ENCODE data around the gene ZNF792. TPM values are rescaled to one million over a fixed set of nuclear protein-coding genes. Genes with fewer than 3 reads are reported as not detected.
"Not testable (repeated sequence)": the region's sequence is repeated elsewhere in the genome, so short reads cannot be mapped to it uniquely, and the experiment has no call there.

Gene ZNF792
- total and polyA plus RNA-seq, 5 experiments from 2014 or later = 9.7 to 35.5 (median 18.7) TPM

DNA sequence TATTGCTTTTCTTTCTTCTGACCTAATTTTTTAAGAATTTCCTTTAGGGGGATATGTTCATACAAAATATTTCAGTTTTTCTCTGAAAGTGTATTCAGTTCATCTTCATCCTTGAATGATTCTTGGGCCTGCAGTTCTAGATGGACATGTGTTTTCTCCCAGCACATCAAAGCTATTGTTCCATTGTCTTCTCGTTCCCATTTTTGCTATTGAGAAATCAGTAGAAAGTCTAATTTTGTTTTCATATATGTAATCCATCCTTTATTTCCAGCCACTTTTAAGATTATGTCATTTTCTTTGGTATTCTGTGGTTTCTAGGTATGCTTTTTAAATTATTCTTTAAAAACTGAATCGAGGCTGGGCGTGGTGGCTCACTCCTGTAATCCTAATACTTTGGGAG lies 20.3 kb upstream of the ZNF792 start:
- no peak for DNase-seq
- no peaks in the 10 kb centered on the region for H3K9me3 Mint-ChIP-seq
- H3K4me3 Mint-ChIP-seq = peak overlapping the region in 1 of 10 donors; percentile 18
- ATAC-seq = no peak
- H3K4me1 Mint-ChIP-seq = peaks cover 7 to 53% (median 27%) of the 10 kb centered on the region in 4 donors
- no peaks in the 10 kb centered on the region for H3K27me3 Mint-ChIP-seq
- H3K27ac Mint-ChIP-seq = peak overlapping the region in 5 of 10 donors; percentile 33 to 87 (median 49)
- no peaks in the 10 kb centered on the region for H3K36me3 Mint-ChIP-seq
- POLR2A ChIA-PET = interaction anchor here (0.7 to 49.8 kb wide), 4 partner anchors 10 to 21 kb away, joined by 4 to 1459 read pairs (median 10); partner anchors contain the start of genes GRAMD1A and ZNF792

DNA sequence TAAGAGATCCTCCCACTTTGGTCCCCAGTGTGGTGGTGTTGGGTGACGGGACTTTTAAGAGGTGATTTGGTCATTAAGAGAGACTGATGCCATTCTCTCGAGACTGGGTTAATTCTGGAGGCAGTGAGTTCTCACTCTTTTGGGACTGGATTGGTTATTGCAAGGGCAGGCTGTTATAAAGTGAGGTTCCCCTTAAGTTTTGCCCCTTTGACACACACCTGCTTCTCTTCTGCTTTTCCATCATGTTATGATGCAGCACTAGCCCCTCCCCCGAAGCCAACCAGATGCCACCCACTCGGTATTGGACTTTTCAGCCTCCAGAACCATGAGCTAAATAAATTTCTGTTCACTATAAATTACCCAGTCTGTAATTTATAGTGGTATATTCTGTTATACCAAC lies 19.8 kb upstream of the ZNF792 start:
- POLR2A ChIA-PET = interaction anchor here (0.7 to 49.8 kb wide), 4 partner anchors 9 to 22 kb away, joined by 4 to 1459 read pairs (median 10); partner anchors contain the start of genes GRAMD1A and ZNF792
- no peak for ATAC-seq
- Mint-ChIP-seq H3K9me3 (no peaks in the 10 kb centered on the region), H3K4me1 (peaks cover 9 to 54% (median 27%) of the 10 kb centered on the region in 4 donors), H3K36me3 (no peaks in the 10 kb centered on the region), H3K4me3 (no peak overlapping the region), H3K27me3 (no peaks in the 10 kb centered on the region), H3K27ac (peak overlapping the region in 3 of 10 donors; percentile 33 to 63 (median 34))
- no peak for DNase-seq

DNA sequence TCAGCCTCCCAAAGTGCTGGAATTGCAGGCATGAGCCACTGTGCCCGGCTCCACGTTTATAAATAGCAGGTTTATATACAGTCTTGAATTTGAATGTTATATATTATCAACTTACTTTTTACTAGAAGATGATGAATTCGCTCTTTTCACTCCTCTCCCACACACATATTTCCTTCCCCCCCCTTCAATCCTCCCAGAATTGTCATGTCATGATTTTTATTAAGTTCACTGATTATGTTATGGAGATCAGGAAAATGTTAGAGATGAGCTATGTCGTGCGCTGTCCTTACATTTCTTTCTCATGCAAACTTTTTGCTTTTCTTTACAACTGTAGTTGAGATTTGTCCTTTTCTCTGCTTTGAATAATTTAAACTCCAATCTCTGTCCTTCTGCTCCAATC lies 18.2 kb upstream of the ZNF792 start:
- POLR2A ChIA-PET = interaction anchor here (0.6 to 49.8 kb wide), 2 partner anchors 23 to 714 kb away, joined by 3 to 1459 read pairs; partner anchors contain the start of gene GRAMD1A
- Mint-ChIP-seq H3K27ac (peak overlapping the region in 2 of 10 donors; percentile 19 to 32), H3K36me3 (no peaks in the 10 kb centered on the region), H3K4me1 (peaks cover 9 to 44% (median 20%) of the 10 kb centered on the region in 4 donors), H3K9me3 (no peaks in the 10 kb centered on the region), H3K4me3 (no peak overlapping the region), H3K27me3 (no peaks in the 10 kb centered on the region)
- peak in 1 of 10 donors; percentile 14 for DNase-seq
- ATAC-seq = no peak

DNA sequence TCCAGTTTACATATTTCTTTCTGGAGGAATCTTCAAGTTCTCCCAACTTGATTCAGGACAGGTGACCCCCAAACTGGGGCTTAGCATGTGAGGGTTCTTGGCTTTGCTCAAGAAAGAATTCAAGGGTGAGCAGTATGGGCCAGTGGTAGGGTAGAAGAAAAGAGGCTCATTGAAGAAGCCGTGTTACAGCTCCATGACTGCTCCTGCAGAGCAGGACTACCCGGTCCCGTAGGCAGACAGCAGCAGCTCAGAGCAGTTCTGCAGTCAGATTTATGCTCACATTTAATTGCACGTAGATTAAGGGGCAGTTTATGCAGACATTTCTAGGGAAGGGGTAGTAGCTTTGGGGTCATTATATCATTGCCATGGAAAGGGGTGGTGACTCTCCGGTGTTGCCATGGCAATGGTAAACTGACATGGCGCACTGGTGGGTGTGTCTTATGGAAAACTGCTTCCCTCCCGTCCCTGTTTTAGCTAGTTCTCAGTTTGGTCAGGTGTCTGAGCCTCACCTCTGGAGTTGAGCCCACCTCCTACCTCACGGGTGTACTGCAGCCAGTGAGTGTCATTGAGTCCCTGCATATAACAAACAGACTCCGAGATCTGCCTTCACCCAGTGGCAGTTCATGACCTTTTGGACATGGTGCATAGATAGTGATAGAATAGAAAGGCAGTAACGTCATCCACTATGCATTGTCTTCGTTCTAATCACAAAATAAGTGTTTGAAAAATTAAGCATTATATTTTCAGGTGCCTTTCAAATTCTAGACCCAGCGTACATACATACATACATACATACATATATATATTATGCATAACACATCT lies 16.0 kb upstream of the ZNF792 start:
- Mint-ChIP-seq H3K9me3 (peaks cover 0 to 5% (median 0%) of the 10 kb centered on the region in 9 donors), H3K27me3 (no peaks in the 10 kb centered on the region), H3K27ac (no peak overlapping the region), H3K36me3 (peaks cover 0 to 8% (median 6%) of the 10 kb centered on the region in 3 donors), H3K4me3 (peak overlapping the region in 1 of 10 donors; percentile 20), H3K4me1 (peaks cover 3 to 42% (median 11%) of the 10 kb centered on the region in 4 donors)
- DNase-seq (peak in 1 of 10 donors; percentile 15), ATAC-seq (no peak)
- POLR2A ChIA-PET = interaction anchor here (0.6 to 49.8 kb wide), 2 partner anchors 26 to 58 kb away, joined by 6 to 1459 read pairs; partner anchors contain the start of gene GRAMD1A

DNA sequence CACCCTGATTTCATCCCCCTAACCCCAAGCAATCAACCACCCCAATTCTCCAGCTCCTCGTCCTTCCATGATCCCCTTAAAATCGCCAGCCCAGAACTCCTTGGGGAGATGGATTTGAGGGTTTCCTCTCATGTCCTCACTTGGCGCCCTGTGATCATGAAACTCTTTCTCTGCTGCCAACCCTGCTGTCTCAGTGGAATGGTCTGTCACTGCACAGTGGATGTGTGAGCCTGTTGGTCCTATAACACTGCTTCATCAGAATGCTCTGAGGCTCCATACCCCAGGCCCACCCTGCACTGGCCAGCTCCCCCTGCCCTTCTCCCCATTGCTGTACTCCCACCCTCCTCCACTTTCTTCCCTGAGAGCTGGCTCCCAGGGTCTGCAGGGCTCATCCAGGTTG lies 12.6 kb upstream of the ZNF792 start:
- no peak for DNase-seq
- peaks cover 17 to 55% (median 35%) of the 10 kb centered on the region in 4 donors for H3K4me1 Mint-ChIP-seq
- no peak for ATAC-seq
- POLR2A ChIA-PET = interaction anchor here (1.5 to 49.8 kb wide), 2 partner anchors 9 to 29 kb away, joined by 5 to 1459 read pairs; partner anchors contain the start of gene GRAMD1A
- H3K9me3 Mint-ChIP-seq = peaks cover 0 to 5% (median 0%) of the 10 kb centered on the region in 9 donors
- peak overlapping the region in 3 of 10 donors; percentile 40 to 60 (median 43) for H3K27ac Mint-ChIP-seq
- no peak overlapping the region for H3K4me3 Mint-ChIP-seq
- peaks cover 0 to 8% (median 6%) of the 10 kb centered on the region in 3 donors for H3K36me3 Mint-ChIP-seq
- H3K27me3 Mint-ChIP-seq = peaks cover 0 to 2% (median 0%) of the 10 kb centered on the region in 5 donors

DNA sequence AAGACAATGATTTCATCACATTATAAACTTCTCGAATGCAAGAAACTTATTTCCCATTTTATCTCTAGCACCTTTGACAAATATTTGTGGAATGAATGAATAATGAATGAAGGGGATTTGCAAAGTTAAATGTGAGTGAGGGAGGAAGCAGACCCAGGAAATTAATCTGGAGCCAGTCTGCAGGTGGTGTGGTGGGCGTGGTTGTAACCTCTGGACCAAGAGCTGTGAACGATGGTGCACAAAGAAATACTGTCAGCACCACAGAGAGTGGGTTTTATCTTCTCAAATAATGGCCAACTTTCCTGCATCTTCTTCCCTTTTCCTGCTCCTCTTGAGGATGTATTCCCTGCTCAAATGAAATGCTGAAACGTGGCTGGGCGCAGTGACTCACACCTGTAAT lies 11.0 kb upstream of the ZNF792 start:
- Mint-ChIP-seq H3K27me3 (peaks cover 0 to 2% (median 0%) of the 10 kb centered on the region in 5 donors), H3K4me3 (peak overlapping the region in 5 of 10 donors; percentile 8 to 75 (median 28)), H3K27ac (peak overlapping the region in 6 of 10 donors; percentile 27 to 95 (median 76)), H3K4me1 (peaks cover 17 to 55% (median 35%) of the 10 kb centered on the region in 4 donors), H3K9me3 (peaks cover 0 to 5% (median 0%) of the 10 kb centered on the region in 9 donors), H3K36me3 (peaks cover 0 to 8% (median 6%) of the 10 kb centered on the region in 3 donors)
- POLR2A ChIA-PET = interaction anchor here (1.0 to 49.8 kb wide), 3 partner anchors 10 to 31 kb away, joined by 4 to 1459 read pairs (median 16); partner anchors contain the start of genes GRAMD1A and ZNF792
- no peak for ATAC-seq
- DNase-seq = no peak

DNA sequence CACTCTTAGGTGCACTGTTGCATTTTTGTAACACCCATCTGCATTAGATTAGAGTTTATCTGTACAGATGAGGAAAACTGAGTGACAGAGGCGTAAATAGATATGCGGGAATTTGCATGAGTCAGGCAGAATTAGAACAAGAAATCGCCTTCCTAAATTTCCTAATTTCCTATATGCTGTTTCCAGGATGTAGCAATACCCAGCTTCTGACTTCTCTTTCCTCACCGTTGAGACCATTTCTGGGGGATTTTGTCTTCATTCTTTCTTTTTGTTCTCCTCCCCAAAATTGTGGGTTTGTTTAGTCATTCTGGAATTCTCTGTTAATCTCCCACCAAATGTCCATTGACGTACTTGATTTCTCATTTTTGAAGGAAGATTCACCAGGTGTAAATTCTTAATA lies 10.6 kb upstream of the ZNF792 start:
- POLR2A ChIA-PET = interaction anchor here (1.0 to 49.8 kb wide), 3 partner anchors 10 to 31 kb away, joined by 4 to 1459 read pairs (median 16); partner anchors contain the start of genes GRAMD1A and ZNF792
- H3K4me3 Mint-ChIP-seq = peak overlapping the region in 7 of 10 donors; percentile 8 to 90 (median 75)
- H3K27ac Mint-ChIP-seq = peak overlapping the region in 9 of 10 donors; percentile 69 to 95 (median 94)
- peaks cover 17 to 52% (median 33%) of the 10 kb centered on the region in 4 donors for H3K4me1 Mint-ChIP-seq
- H3K9me3 Mint-ChIP-seq = peaks cover 0 to 5% (median 0%) of the 10 kb centered on the region in 9 donors
- ATAC-seq (no peak), DNase-seq (no peak)
- H3K27me3 Mint-ChIP-seq = peaks cover 0 to 2% (median 0%) of the 10 kb centered on the region in 5 donors
- H3K36me3 Mint-ChIP-seq = peaks cover 0 to 8% (median 6%) of the 10 kb centered on the region in 3 donors

DNA sequence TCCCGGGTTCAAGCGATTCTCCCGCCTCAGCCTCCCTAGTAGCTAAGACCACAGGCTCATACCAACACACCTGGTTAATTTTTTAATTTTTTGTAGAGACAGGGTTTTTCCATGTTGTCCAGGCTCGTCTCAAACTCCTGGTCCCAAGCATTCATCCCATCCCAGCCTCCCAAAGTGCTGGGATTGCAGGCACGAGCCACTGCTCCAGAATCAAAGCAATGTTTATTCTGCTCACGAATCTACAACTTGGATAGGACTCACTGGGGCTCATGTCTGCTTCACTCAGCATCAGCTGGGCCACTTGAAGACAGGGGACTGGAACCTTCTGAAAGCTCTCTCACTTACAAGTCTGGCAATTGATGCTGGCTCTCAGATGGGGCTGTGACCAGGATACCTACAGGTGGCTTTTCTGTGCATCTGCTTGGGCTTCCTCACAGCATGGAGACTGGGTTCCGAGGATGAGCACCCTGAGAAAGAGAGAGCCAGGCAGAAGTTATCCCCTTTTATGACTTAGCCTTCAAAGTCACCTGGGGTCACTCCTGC lies 8.2 kb upstream of the ZNF792 start:
- POLR2A ChIA-PET = interaction anchor here (0.9 to 49.8 kb wide), 3 partner anchors 9 to 33 kb away, joined by 4 to 1459 read pairs (median 15); partner anchors contain the start of genes GRAMD1A and ZNF792
- peaks cover 0 to 2% (median 0%) of the 10 kb centered on the region in 5 donors for H3K27me3 Mint-ChIP-seq
- ATAC-seq = no peak
- peak overlapping the region in 2 of 10 donors; percentile 73 to 93 for H3K27ac Mint-ChIP-seq
- peaks cover 0 to 22% (median 0%) of the 10 kb centered on the region in 9 donors for H3K9me3 Mint-ChIP-seq
- no peak for DNase-seq
- H3K36me3 Mint-ChIP-seq = peaks cover 0 to 16% (median 8%) of the 10 kb centered on the region in 3 donors
- H3K4me1 Mint-ChIP-seq = peaks cover 14 to 43% (median 29%) of the 10 kb centered on the region in 4 donors
- no peak overlapping the region for H3K4me3 Mint-ChIP-seq

DNA sequence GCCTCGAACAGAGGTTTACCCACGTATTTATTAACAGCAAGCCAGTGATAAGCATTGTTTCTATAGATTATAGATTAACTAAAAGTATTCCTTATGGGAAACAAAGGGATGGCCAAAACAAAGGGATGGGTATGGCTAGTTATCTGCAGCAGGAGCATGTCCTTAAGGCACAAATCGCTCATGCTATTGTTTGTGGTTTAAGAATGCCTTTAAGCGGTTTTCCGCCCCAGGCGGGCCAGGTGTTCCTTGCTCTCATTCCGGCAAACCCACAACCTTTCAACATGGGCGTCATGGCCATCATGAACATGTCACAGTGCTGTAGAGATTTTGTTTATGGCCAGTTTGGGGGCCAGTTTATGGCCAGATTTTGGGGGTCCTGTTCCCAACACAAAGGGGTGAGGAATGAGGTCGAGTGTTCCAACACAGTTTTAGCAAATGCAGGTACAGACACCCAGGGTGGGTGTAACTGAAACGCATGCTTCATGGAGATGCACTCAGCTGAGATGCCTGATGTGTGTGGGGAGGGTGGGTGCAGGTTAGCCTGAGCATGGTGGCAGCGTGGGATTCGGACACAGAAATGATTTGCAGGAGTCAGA lies 6.3 kb upstream of the ZNF792 start:
- ATAC-seq, H3K4me3 Mint-ChIP-seq, H3K36me3 Mint-ChIP-seq, DNase-seq, H3K27me3 Mint-ChIP-seq: not testable (repeated sequence)
- peak overlapping the region in 1 of 10 donors; percentile 33 for H3K27ac Mint-ChIP-seq
- peaks cover 14 to 31% (median 27%) of the 10 kb centered on the region in 4 donors for H3K4me1 Mint-ChIP-seq
- POLR2A ChIA-PET = interaction anchor here (0.6 to 49.8 kb wide), 2 partner anchors 35 to 164 kb away, joined by 3 to 1459 read pairs; partner anchors contain the start of genes GRAMD1A and LGI4
- H3K9me3 Mint-ChIP-seq = peaks cover 0 to 33% (median 7%) of the 10 kb centered on the region in 9 donors

DNA sequence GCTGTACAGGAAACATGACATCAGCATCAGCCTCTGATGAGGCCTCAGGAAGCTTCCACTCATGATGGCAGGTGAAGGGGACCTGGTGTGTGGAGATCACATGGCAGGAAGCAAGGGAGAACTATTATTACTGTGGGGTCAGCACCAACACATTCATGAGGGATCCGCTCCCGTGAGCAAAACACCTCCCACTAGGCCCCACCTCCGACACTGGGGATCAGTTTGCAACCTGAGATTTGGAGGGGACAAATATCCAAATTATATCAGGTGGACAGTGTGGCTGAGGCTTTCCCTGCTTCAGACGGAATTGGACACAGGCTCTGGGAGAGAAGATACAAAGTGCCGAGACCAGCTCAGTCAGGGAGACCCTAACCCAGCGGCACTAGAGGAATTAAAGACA lies 5.7 kb upstream of the ZNF792 start:
- ATAC-seq (no peak), DNase-seq (no peak)
- Mint-ChIP-seq H3K36me3 (peaks cover 0 to 9% (median 2%) of the 10 kb centered on the region in 3 donors), H3K9me3 (peaks cover 0 to 33% (median 7%) of the 10 kb centered on the region in 9 donors), H3K27me3 (peaks cover 0 to 2% (median 0%) of the 10 kb centered on the region in 5 donors), H3K4me3 (no peak overlapping the region), H3K27ac (peak overlapping the region in 1 of 10 donors; percentile 8), H3K4me1 (peaks cover 11 to 26% (median 22%) of the 10 kb centered on the region in 4 donors)
- POLR2A ChIA-PET = interaction anchor here (49.8 kb wide), 1 partner anchor 36 kb away, joined by 1459 read pairs; the partner anchor contains the start of gene GRAMD1A

DNA sequence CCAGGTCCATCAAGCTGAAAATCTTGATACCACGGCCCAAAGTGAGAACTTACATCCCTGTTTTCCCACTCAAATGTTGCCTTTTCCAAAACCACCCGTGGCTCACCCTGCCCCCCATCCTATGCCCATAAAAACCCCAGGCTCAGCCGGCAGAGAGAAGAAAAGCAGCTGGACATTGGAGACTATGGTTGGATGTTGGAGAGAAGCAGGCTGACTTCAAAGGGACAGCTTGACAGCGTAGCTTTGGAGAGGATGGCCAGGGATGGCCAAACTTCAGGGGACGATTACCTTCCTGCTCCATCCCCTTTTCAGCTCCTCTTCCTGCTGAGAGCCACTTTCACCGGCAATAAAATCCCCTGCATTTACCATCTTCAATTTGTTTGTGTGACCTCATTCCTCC lies 3.5 kb upstream of the ZNF792 start:
- Mint-ChIP-seq H3K4me1 (peaks cover 9 to 14% (median 10%) of the 10 kb centered on the region in 4 donors), H3K36me3 (peaks cover 5 to 18% (median 9%) of the 10 kb centered on the region in 3 donors), H3K4me3 (no peak overlapping the region), H3K27me3 (no peaks in the 10 kb centered on the region), H3K27ac (no peak overlapping the region), H3K9me3 (peaks cover 4 to 42% (median 16%) of the 10 kb centered on the region in 9 donors)
- DNase-seq = no peak
- POLR2A ChIA-PET = interaction anchor here (0.8 to 49.8 kb wide), 4 partner anchors 38 to 71 kb away, joined by 3 to 1459 read pairs (median 3); partner anchors contain the start of genes GRAMD1A and ZNF30
- no peak for ATAC-seq

Measured in naive thymus-derived CD8-positive, alpha-beta T cell (primary cell).